HepG2 (cell line): ENCODE results near the gene TTC4. TPM values are rescaled to one million over a fixed set of nuclear protein-coding genes. Genes with fewer than 3 reads are reported as not detected.

Experiments
- ATAC-seq: fragments of 200-7000 bp; cut with Tn5 transposase; 3 replicates; pipeline ENCODE4 v1.9.1; 2020; ENCODE audit warnings: mild to moderate bottlenecking, moderate library complexity
- BruUV-seq: library from RNA; stranded (reverse); fragments of 400-500 nt; replicated peaks from 2 replicates; lab custom pipeline; 2021; lab: Mats Ljungman, UMichigan
- CTCF ChIA-PET: fragments of 300-600 bp; formaldehyde crosslinking; extraction: SDS; loops from one replicate; lab custom pipeline; 2021; ENCODE audit warnings: low total read pairs, inconsistent platforms, low intra/inter-chr PET ratio; lab: Yijun Ruan, JAX
- POLR2A ChIA-PET: fragments of 350-600 bp; sonication (Branson Sonifier 250); formaldehyde crosslinking; loops from one replicate; lab custom pipeline; 2020; ENCODE audit warnings: antibody characterized with exemption, inconsistent platforms; lab: Yijun Ruan, JAX
- DNase-seq: peaks from one replicate; pipeline ENCODE4 v3.0.0-alpha.2; 2015; ENCODE audit warnings: low spot score
- FAIRE-seq: peaks from 3 replicates; lab custom pipeline; 2011; peaks lifted over from hg19 to GRCh38; lab: Jason Lieb, UNC
- H2AFZ ChIP-seq: one replicate; pipeline ENCODE4 v1.6.1; 2011; ENCODE audit warnings: low read length, inconsistent platforms
- H3K27ac ChIP-seq: fragments of 300-600 bp; 3 replicates; pipeline ENCODE4 v1.8.0; 2011; ENCODE audit warnings: mixed run types, mild to moderate bottlenecking, mixed read lengths, low read length, inconsistent platforms; ENCODE audit not compliant: insufficient read depth; ENCODE audit errors: extremely low read length
- H3K27me3 ChIP-seq, 2 experiments: fragments of 200-600 bp in 1 of 2; 2 replicates in 1 of 2; 3 replicates in 1 of 2; pipeline versions ENCODE4 v1.6.0 to v1.8.0; 2011; ENCODE audit warnings: low read length in 2 of 2, mild to moderate bottlenecking in 2 of 2, moderate library complexity in 2 of 2, inconsistent platforms in 1 of 2; ENCODE audit not compliant: insufficient read depth in 2 of 2, control insufficient read depth in 1 of 2
- H3K36me3 ChIP-seq, 2 experiments: fragments of 200-600 bp in 1 of 2; replicated peaks in 1 of 2; 2 replicates in 1 of 2; 3 replicates in 1 of 2; pipeline versions ENCODE4 v1.5.1 to v1.8.0; 2011; ENCODE audit warnings: low read length in 2 of 2, inconsistent platforms in 1 of 2; ENCODE audit not compliant: insufficient read depth in 2 of 2, control insufficient read depth in 1 of 2
- H3K4me1 ChIP-seq: 2 replicates; pipeline ENCODE4 v1.5.1; 2012; ENCODE audit warnings: low read length, inconsistent platforms; ENCODE audit not compliant: insufficient read depth
- H3K4me2 ChIP-seq: 2 replicates; pipeline ENCODE4 v1.6.0; 2011; ENCODE audit warnings: low read depth, low read length, inconsistent platforms
- H3K4me3 ChIP-seq, 3 experiments: fragments of 200-600 bp in 1 of 3; sonication (generic), shearing (Covaris generic) in 1 of 3; replicated peaks in 1 of 3; 2 replicates each; pipeline ENCODE4 v1.5.1; 2011 to 2016; ENCODE audit warnings: low read length in 3 of 3, inconsistent platforms in 2 of 3, low read depth in 2 of 3, mild to moderate bottlenecking in 2 of 3, control low read depth in 1 of 3, mixed read lengths in 1 of 3; ENCODE audit not compliant: insufficient read depth in 1 of 3
- H3K79me2 ChIP-seq: one replicate; pipeline ENCODE4 v1.6.1; 2011; ENCODE audit warnings: low read length, inconsistent platforms; ENCODE audit not compliant: insufficient read depth
- H3K9ac ChIP-seq: 2 replicates; pipeline ENCODE4 v1.6.0; 2011; ENCODE audit warnings: mild to moderate bottlenecking, low read depth, low read length, inconsistent platforms; ENCODE audit not compliant: insufficient read depth
- H3K9me3 ChIP-seq: 2 replicates; pipeline ENCODE4 v1.5.1; 2012; ENCODE audit warnings: mild to moderate bottlenecking, low read length
- H4K20me1 ChIP-seq: 2 replicates; pipeline ENCODE4 v1.6.0; 2011; ENCODE audit warnings: inconsistent platforms, mild to moderate bottlenecking, low read length, moderate library complexity; ENCODE audit not compliant: insufficient read depth
- AGO2 ChIP-seq: fragments of 200-400 bp; formaldehyde crosslinking; optimal IDR thresholded peaks from 2 replicates; pipeline ENCODE3; 2017; ENCODE audit warnings: mild to moderate bottlenecking, low read depth, low read length, moderate library complexity
- AKAP8 ChIP-seq: sonication (generic); formaldehyde crosslinking; IDR thresholded peaks from 2 replicates; pipeline ENCODE4 v1.5.1; 2020; ENCODE audit warnings: mild to moderate bottlenecking, missing genetic modification reagents
- BHLHE40 ChIP-seq: IDR thresholded peaks from 2 replicates; pipeline ENCODE4 v1.6.1; 2011; ENCODE audit warnings: low read length, improper control_type of control experiment
- BRD4 ChIP-seq: sonication (generic); formaldehyde crosslinking; IDR thresholded peaks from 2 replicates; pipeline ENCODE4 v1.4.0; 2020; ENCODE audit warnings: missing genetic modification reagents
- CEBPB ChIP-seq: IDR thresholded peaks from 2 replicates; pipeline ENCODE4 v1.6.1; 2011; ENCODE audit warnings: low read depth, low read length, improper control_type of control experiment, borderline replicate concordance
- CSRNP1 ChIP-seq: sonication (generic); formaldehyde crosslinking; IDR thresholded peaks from 2 replicates; pipeline ENCODE4 v1.8.1; 2023; ENCODE audit warnings: mild to moderate bottlenecking, missing genetic modification reagents
- HNF4A ChIP-seq: sonication (generic); formaldehyde crosslinking; IDR thresholded peaks from 2 replicates; pipeline ENCODE4 v1.4.0; 2020; ENCODE audit warnings: missing genetic modification reagents
- KDM1A ChIP-seq: IDR thresholded peaks from 2 replicates; pipeline ENCODE4 v1.6.1; 2016; ENCODE audit warnings: missing compliant biosample characterization
- KDM5A ChIP-seq: fragments of 200-600 bp; sonication (generic); IDR thresholded peaks from 2 replicates; pipeline ENCODE4 v1.7.0; 2018; ENCODE audit warnings: antibody characterized with exemption, mild to moderate bottlenecking, low read length, borderline replicate concordance
- NONO ChIP-seq, 2 experiments: fragments of 450-650 bp in 1 of 2; sonication (generic) in 1 of 2; formaldehyde crosslinking in 1 of 2; IDR thresholded peaks in 1 of 2; conservative IDR thresholded peaks in 1 of 2; 2 replicates each; pipeline versions ENCODE4 v1.6.1 to v1.8.0; 2017 to 2022; ENCODE audit warnings: mild to moderate bottlenecking in 1 of 2, missing genetic modification reagents in 1 of 2, moderate library complexity in 1 of 2
- RNF2 ChIP-seq: fragments of 450-650 bp; conservative IDR thresholded peaks from 2 replicates; pipeline ENCODE4 v1.6.1; 2016; ENCODE audit warnings: low read depth
- RNF219 ChIP-seq: sonication (generic); formaldehyde crosslinking; IDR thresholded peaks from 2 replicates; pipeline ENCODE4 v1.5.0; 2020; ENCODE audit warnings: mild to moderate bottlenecking, missing genetic modification reagents
- SP2 ChIP-seq: sonication (generic); formaldehyde crosslinking; IDR thresholded peaks from 2 replicates; pipeline ENCODE4 v1.5.1; 2020; ENCODE audit warnings: mild to moderate bottlenecking, missing genetic modification reagents
- STAT6 ChIP-seq: sonication (generic); formaldehyde crosslinking; IDR thresholded peaks from 2 replicates; pipeline ENCODE4 v1.4.0; 2020; ENCODE audit warnings: missing genetic modification reagents, mild to moderate bottlenecking, borderline replicate concordance
- ZFP36L1 ChIP-seq: sonication (generic); formaldehyde crosslinking; IDR thresholded peaks from 2 replicates; pipeline ENCODE4 v1.8.0; 2022; ENCODE audit warnings: mild to moderate bottlenecking, missing genetic modification reagents, moderate library complexity
- ZNF160 ChIP-seq: sonication (generic); formaldehyde crosslinking; IDR thresholded peaks from 2 replicates; pipeline ENCODE4 v1.8.0; 2022; ENCODE audit warnings: mild to moderate bottlenecking, inconsistent platforms, missing genetic modification reagents
- ZNF383 ChIP-seq: sonication (generic); formaldehyde crosslinking; IDR thresholded peaks from 2 replicates; pipeline ENCODE4 v1.4.0; 2020; ENCODE audit warnings: missing genetic modification reagents, mild to moderate bottlenecking, borderline replicate concordance
- ZNF614 ChIP-seq: IDR thresholded peaks from 2 replicates; pipeline ENCODE4 v1.6.1; 2018; ENCODE audit warnings: missing biosample characterization, missing genetic modification reagents, inconsistent platforms, borderline replicate concordance
- ZSCAN12 ChIP-seq: sonication (generic); formaldehyde crosslinking; IDR thresholded peaks from 2 replicates; pipeline ENCODE4 v1.9.0; 2021; ENCODE audit warnings: mild to moderate bottlenecking, missing genetic modification reagents
- WGBS: methylation state at CpG from one replicate; pipeline ENCODE4 v1.1.6; 2017; ENCODE audit warnings: low lambda C conversion rate; 5-methylcytosine and 5-hydroxymethylcytosine counted together
- in situ Hi-C: cut with HindIII; loops from 2 replicates; pipeline ENCODE4 v1.10.0; 2017; ENCODE audit warnings: low pct_unique_long_range_greater_than_20kb; ENCODE audit not compliant: extremely low pct_ligation_motif_present
- intact Hi-C: fragments of 100-400 bp; cut with micrococcal nuclease; formaldehyde crosslinking; loops from one replicate; pipeline ENCODE4 v1.10.0; 2022; ENCODE audit not compliant: unreplicated experiment
- polyA plus RNA-seq, 8 experiments: library from polyadenylated mRNA; depleted of rRNA in 3 of 8; stranded (reverse) in 7 of 8; unstranded in 1 of 8; fragments of >200 nt; fragmentation: Illumina TruSeq in 4 of 8; extraction: Trizol in 4 of 8; gene quantifications; 2 replicates each; pipeline versions ENCODE4 v1.2.1 to v1.2.3, GENCODE V29; 2011 to 2016; ENCODE audit warnings: low read depth in 4 of 8, missing spikeins in 1 of 8, mixed read lengths in 1 of 8; ENCODE audit not compliant: insufficient read depth in 1 of 8
- total RNA-seq, 5 experiments: library from RNA; depleted of rRNA; stranded (reverse); fragments of >200 nt; fragmentation: Illumina TruSeq; extraction: Trizol; gene quantifications; 2 replicates each; pipeline ENCODE4 v1.2.3, GENCODE V29; 2016; ENCODE audit warnings: low read depth in 1 of 5

The TTC4 gene
- total and polyA plus RNA-seq, 2 of the 13 experiments (the other 11 are each of a cell fraction or from before 2014, with no cell fraction given): 13.1 to 24.7 TPM

GRCh38 chr1:54757833-54758232, 42.2 kb downstream of the TTC4 start:
- no peaks in the 10 kb centered on the region for H4K20me1 ChIP-seq
- ATAC-seq (no peak), DNase-seq (no peak), FAIRE-seq (no peak)
- H3K4me2 ChIP-seq: no peak overlapping the region
- no peaks in the 10 kb centered on the region for H3K27me3 ChIP-seq
- H3K36me3 ChIP-seq: peaks cover 1 to 19% of the 10 kb centered on the region in 2 experiments; a peak in 2 of 5 replicates
- TF ChIP-seq BRD4 (CRISPR knock-in tag) (no peak), ZFP36L1 (CRISPR knock-in tag) (no peak), ZNF614 (CRISPR knock-in tag) (no peak), HNF4A (CRISPR knock-in tag) (no peak), RNF2 (no peak), KDM1A (CRISPR knock-in tag) (no peak), AGO2 (no peak), ZNF160 (CRISPR knock-in tag) (no peak), ZSCAN12 (CRISPR knock-in tag) (no peak), BHLHE40 (no peak), STAT6 (CRISPR knock-in tag) (no peak), NONO (IDR thresholded peaks at IDR 0.05) (no peak), NONO (CRISPR knock-in tag; conservative IDR thresholded peaks at IDR 0.05) (no peak), CSRNP1 (CRISPR knock-in tag) (no peak), CEBPB (no peak), ZNF383 (no peak), RNF219 (no peak), SP2 (CRISPR knock-in tag) (no peak), KDM5A (no peak), AKAP8 (CRISPR knock-in tag) (no peak)
- no peak overlapping the region for H3K4me3 ChIP-seq
- H3K79me2 ChIP-seq: peaks cover 2% of the 10 kb centered on the region
- H3K4me1 ChIP-seq: peaks cover 5% of the 10 kb centered on the region
- ChIA-PET POLR2A (no interaction called here), CTCF (no interaction called here)
- no peaks in the 10 kb centered on the region for H3K9me3 ChIP-seq
- intact Hi-C loops (no loop called here), in situ Hi-C loops (no loop called here)
- BruUV-seq: no TSS peak
- no peak overlapping the region for H3K27ac ChIP-seq
- H2AFZ ChIP-seq: no peak overlapping the region
- no peak overlapping the region for H3K9ac ChIP-seq
- WGBS: 100% methylated on average over 3 of the region's 9 CpGs
